NCI-H1694 treated with DMSO at 0.1 percent for 48 hours (cell line): ENCODE measurements around the gene RGS12.

Experiments used
- DNase-seq: peaks from one replicate; lab custom pipeline; 2025; lab: John Stamatoyannopoulos, UW

The RGS12 gene

DNA sequence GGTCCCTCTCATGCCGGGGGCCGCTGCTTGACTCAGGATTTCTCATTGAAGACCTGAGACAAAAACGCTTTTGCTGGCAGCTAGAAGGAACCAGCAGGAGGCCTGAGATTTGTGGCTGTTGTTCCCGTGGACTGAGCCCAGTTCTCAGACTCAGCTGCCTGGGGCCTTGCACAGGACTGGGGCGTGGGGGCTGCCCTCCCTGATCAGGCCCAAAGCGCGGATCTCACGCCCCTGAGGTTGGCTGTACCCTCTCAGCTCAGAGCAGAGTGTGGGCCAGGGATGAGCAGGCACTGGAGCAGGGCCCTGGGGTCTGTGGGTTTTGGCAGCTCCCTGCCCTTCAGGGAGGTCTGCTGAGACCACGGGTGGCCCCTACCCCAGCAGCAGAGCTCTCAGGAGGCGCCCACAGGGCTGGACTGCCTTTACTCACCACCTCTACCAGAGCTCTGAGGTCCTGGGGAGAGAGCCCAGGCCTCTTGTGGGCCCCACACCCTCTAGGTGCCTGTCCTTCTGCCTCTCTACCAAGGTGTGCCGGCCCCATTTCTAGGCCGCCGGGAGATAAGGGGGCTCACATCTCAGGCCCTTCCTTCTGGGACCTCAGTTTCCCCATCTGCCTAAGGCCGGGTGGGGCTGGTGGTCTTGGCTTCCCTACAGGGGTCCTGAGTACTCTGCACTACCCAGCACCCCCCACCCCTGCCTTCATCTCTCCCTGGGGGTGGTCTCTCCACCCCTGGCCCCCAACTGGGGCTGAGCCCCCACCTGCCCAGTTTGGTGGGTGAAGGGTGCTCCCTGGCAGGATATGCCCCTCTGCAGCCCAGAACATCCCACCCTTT, 38.3 kb upstream of the RGS12 start:
- DNase-seq = no peak

- DNase-seq = no peak
Measured at GRCh38 chr4:3255611-3256186, 37.1 kb upstream of the RGS12 start.

GRCh38 chr4:3256230-3257102, 36.4 kb upstream of the RGS12 start:
- no peak for DNase-seq

- peak; percentile 26 for DNase-seq
Measured at GRCh38 chr4:3257103-3257555, 35.7 kb upstream of the RGS12 start.

- DNase-seq = no peak
Measured at GRCh38 chr4:3257556-3258482, 35.0 kb upstream of the RGS12 start.

GRCh38 chr4:3261411-3262207, 31.2 kb upstream of the RGS12 start:
- no peak for DNase-seq

DNA sequence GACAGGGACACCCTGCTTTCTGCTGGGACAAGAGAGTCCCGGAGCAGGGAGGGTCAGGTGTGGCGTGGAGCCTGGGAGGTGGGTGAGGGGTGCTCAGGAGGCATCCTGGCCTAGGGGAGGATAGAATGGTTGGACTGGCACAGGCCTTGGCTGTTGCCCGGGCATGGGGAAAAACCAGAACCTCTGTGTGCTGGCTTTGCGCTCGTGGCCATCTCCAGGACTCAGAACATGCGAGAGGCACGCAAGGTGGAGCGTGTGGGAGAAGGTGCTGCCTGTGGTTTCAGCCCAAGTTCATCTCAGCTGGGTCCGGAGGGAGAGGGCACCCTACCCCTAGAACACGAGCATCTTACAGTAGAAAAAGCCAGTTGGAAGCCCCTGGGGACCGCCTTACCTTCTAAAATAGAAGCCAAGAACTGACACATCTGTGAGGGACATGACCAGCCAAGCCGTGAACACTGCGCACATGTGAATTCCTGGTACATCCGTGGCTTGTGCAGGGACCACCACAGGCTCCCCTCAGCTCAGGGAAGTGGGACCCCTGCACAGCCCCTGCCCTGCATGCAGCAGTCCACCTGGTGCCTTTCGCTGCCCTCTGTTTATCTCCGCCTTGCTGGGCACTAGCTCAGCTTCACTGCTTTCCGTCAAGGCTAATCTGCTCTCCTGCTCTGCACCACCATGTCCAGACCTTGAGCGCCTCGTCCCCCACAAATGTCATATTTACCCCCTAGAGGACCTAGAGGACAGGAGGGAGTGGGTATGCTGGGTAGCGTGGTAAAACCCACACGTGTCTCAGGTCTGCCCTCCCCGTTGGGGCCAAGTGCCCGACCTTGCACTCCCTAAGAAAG, 30.4 kb upstream of the RGS12 start:
- no peak for DNase-seq

GRCh38 chr4:3263053-3263875, 29.6 kb upstream of the RGS12 start:
- no peak for DNase-seq

- no peak for DNase-seq
Measured at GRCh38 chr4:3263876-3264193, 29.0 kb upstream of the RGS12 start.

- no peak for DNase-seq
Measured at GRCh38 chr4:3266076-3266475, 26.7 kb upstream of the RGS12 start.

DNA sequence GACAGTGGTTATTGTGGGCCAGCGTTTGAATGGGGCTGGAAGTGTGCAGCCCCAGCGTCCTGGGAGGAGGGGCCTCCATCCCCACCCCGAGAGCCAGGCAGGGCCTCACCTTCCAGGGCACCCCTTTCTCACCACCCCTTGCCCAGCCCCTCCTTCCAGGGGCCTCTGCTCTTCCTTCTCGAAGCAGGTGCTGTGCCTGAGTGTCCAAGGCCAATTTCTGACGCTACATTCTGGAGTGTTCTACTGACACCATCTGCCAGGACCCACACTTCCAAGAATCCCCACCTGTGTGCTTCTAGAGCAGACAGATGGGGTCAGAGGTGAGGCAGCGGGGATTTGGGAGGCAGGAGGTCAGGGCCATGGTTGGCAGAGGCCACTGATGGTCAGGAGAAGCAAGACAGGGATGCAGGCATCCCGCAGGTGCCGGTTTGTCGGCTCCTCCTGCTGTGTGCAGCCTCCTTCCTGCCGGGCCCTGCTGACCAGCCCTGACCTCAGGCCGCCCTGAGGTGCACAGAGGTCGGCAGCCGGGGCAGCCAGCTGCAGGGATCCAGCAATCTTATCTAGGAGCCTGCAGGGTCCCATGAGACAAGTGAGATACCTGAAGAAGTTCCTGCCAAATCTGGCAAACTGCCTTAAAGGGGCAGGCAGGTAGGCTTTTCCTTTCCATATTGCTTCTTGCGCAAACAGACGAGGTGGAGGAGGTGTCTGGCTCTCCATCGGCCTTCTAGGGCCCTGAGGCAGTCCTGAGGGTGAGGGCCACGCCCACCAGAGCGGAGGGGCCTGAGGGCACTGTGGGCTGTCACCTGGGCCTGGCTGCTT, 25.0 kb upstream of the RGS12 start:
- no peak for DNase-seq

- DNase-seq = no peak
Measured at GRCh38 chr4:3268395-3269104, 24.3 kb upstream of the RGS12 start.

DNA sequence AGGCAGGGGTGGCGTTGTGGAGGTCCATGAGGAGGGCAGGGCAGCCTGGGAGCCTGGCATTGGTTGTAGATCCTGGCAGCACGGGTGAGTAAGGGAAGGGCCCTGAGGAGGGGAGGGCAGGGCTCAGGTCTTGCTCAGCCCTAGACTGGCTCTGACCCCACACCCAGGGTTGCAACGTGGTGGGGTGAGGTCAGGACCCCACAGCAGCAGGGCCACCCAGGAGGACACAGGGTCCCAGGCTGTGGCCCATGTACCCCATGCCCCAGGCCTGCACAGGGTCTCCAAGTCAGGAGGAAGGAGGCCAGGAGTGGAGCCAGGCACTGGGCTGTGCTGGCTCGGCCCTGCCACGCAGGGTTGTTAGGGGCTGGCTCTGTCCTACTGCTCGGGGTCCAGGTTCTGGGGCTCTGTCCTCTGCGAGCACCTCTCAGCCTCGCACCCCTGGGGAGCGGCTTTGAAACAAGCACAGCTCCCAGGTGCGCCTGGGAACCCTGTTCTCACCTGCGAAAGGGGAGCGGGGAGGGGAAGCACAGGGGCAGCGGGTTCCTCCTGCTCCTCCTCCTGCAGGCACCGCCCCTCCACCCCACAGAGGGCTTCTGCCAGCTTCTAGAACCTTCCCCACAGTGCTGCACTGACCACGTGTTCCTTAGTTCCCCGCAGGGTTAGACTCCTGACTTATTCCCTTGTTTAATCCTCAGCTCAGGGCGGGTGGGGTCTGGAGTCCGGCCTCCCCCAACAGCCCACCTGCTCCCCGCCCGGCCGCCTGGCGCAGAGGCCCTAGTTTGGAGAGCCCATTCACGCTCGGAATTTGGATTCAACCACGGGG, 23.5 kb upstream of the RGS12 start:
- no peak for DNase-seq

GRCh38 chr4:3269991-3270611, 22.7 kb upstream of the RGS12 start:
- peak; percentile 11 for DNase-seq

DNA sequence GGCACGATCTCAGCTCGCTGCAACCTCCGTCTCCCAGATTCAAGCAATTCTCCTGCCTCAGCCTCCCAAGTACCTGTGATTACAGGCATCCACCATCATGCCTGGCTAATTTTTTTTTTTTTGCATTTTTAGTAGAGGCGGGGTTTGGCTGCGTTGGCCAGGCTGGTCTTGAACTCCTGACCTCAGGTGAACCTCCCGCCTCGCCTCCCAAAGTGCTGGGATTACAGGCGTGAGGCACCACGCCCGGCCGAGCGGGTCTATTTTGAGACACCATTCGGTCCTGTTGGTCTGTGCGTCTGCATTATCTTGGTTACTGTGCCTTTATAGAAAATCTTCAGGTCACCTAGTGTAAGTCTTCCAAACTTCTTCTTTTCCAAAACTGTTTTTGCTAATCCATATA, 21.7 kb upstream of the RGS12 start:
- no peak for DNase-seq

DNA sequence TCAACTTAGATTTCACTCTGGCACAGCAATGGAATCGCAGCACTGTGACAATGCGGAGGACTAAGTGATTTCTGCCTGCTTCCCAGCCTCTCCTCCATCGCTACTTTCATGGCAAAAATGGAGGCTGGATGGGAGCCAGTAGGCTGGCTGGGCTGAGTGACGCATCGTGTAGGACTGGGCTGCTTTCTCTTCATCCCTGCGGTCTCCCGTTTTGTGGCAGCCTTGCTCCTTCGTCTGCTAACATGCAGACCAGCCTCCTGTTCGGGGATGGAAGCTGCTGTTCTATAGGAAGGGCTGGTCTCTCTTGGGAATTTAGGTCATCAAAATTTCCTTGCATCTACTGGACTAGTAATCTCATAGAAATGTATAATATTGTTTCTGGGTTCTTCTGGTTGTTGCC, 15.8 kb upstream of the RGS12 start:
- DNase-seq = no peak
